NCI-H82 treated with DMSO at 0.1 percent for 48 hours (cell line): ENCODE measurements around the gene CTSK.
A peak's percentile ranks its signal among the peaks of the same experiment; 100 is the strongest.
"Not testable (repeated sequence)": the region's sequence is repeated elsewhere in the genome, so short reads cannot be mapped to it uniquely, and the experiment has no call there.

Source experiments
- DNase-seq: peaks from one replicate; lab custom pipeline; 2025; ENCODE audit not compliant: unreplicated experiment; lab: John Stamatoyannopoulos, UW

The CTSK gene

GRCh38 chr1:150807249-150808023 is 624 bp downstream of the CTSK start:
- DNase-seq, result no peak

GRCh38 chr1:150805899-150806298 is 2.2 kb downstream of the CTSK start:
- no peak for DNase-seq

DNA sequence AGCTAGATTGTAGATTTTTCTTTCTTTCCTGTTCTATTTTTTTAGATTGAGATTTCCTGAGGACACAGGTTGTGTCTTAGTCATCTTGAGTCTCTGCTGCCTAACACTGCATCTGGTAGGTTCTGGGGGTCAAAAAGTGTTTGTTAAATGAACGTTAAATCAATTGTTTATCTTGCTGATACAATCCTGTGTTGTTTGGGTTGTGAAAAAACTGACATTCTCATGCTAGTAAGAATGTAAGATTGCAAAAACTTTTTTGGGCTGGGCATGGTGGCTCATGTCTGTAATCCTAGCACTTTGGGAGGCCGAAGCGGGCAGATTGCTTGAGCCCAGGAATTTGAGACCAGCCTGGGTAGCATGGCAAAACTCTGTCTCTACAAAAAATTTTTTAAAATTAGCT is 3.4 kb downstream of the CTSK start:
- DNase-seq, result no peak

DNA sequence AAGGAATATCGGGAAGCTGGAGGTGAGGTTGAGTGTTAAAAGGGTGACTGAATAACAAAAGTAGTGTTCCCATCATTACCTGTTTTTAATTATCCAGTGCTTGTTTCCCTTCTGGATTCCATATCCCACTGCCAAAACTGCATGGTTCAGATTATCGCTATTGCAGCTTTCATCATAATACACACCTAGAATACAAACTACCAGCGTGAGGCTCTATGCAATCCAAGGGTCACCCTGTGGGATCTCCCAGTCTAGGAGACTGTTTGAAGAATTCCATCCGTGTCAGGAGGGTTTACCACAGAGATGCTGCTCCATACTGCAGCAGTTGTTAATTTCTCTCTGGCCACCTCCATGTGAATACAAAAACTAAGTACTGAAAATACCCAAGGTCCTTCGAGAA is 9.0 kb downstream of the CTSK start:
- no peak for DNase-seq

DNA sequence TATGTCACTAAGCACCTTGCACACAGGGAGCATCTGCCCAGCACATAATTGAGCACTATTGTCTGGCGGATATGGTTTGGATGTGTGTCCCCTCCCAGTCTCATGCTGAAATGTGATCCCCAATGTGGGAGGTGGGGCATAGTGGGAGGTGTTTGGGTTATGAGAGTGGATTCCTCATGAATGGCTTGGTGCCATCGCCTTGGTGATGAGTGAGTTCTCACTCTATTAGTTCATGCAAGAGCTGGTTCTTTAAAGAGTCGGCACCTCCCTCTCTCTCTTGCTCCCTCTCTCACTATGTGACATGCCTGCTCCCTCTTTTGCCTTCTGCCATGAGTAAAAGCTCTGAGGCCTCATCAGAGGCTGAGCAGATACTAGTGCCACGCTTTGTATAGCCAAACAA is 9.5 kb downstream of the CTSK start:
- peak; percentile 24 for DNase-seq

GRCh38 chr1:150796374-150796773 is 11.7 kb downstream of the CTSK start:
- DNase-seq, result no peak

DNA sequence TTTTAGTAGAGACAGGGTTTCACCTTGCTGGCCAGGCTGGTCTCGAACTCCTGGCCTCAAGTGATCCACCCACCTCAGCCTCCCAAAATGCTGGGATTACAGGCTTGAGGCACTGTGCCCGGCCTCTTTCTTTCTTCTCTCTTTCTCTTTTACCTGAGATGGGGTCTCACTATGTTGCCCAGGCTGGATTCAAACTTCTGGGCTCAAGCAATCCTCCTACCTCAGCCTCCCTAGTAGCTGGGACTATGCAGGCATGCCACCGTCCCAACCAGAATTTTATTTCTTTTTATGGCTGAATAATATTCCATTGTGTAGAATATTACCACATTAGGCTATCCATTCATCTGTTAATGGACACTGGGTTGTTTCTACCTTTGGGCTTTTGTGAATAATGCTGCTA is 14.3 kb downstream of the CTSK start:
- DNase-seq, result not testable (repeated sequence)

DNA sequence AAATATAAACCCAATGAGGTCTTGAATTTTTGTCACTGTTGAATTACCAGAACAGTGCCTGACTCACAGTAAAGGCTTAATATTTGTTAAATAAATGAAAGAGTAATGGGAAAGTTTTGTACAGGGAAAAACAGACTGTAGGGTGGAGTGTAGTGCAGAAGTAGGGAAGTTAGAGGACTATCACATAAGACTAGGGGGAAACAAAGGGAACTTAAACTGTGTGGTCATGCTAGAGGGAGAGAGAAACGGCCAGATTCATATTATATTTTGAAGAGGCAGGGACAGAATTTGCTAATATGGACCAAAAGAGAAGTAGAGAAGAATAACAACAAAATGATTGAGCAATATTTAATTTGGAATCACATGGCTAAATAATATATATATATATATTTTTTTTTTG is 14.8 kb downstream of the CTSK start:
- DNase-seq, result no peak

- DNase-seq, result no peak
These were observed 16.5 kb downstream of the CTSK start for GRCh38 chr1:150791585-150791984.

- DNase-seq, result no peak
These were observed 18.7 kb downstream of the CTSK start for GRCh38 chr1:150789396-150789795.

DNA sequence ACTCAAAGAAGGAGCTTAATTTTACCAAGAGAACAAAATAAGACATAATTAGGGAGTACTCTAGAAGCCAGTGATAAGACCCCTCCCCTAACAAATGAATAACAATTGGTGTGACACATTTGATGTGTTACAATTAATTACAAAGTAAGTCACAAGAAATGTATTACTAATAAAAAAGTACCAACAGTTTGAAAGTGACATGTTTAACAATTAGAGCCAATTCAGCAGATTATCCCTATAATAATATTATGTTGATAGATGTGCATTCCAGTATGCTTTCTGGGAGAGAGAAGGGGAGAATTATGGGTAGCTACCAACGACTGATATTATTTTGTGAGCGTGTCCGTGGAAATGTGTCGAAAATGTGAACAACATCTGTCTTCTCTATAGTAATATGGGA is 19.1 kb downstream of the CTSK start:
- peak; percentile 43 for DNase-seq

- DNase-seq, result no peak
These were observed 20.6 kb downstream of the CTSK start for GRCh38 chr1:150787455-150787854.

- DNase-seq, result no peak
These were observed 27.6 kb downstream of the CTSK start for GRCh38 chr1:150780510-150780909.

GRCh38 chr1:150778409-150778808 is 29.7 kb downstream of the CTSK start:
- DNase-seq, result no peak

GRCh38 chr1:150777544-150777943 is 30.5 kb downstream of the CTSK start:
- DNase-seq, result no peak

DNA sequence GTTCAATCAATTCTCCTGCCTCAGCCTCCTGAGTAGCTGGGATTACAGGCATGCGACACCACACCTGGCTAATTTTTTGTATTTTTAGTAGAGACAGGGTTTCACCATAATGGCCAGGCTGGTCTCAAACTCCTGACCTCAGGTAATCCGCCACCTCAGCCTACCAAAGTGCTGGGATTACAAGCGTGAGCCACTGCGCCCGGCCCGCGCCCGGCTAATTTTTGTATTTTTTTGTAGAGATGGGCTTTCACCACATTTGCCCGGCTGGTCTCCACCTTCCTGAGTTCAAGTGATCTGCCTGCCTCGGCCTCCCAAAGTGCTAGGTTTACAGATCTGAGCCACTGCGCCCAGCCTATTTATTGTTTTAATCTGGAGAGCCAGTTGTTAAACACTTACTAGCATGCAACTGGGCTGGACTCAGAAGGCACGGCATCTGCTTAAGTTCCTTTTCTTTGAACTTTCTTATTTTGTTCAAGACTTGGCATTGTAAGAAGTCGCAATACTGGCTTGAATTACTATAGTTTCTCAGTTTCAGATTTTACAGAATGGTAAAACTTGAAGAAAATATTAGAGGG is 32.0 kb downstream of the CTSK start:
- DNase-seq, result not testable (repeated sequence)

DNA sequence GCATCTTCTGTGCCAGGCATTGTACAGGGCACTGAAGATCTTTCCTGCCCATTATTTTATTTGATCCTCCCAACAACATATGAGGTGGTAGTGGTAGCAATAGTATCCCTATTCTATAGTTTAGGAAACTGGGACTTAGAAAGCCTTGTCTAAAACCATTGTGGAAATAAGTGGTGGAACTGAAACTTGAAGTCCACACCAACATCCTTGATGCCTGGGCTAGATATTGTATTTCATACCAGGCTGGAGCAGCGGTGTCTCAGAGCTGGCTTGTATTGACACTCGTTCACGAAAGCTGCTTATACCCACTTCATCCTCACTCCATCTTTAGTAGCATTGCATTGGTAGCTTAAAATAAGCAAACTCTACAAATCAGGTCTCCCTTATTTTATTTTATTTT is 32.8 kb downstream of the CTSK start:
- no peak for DNase-seq

GRCh38 chr1:150772326-150772725 is 35.7 kb downstream of the CTSK start:
- no peak for DNase-seq

DNA sequence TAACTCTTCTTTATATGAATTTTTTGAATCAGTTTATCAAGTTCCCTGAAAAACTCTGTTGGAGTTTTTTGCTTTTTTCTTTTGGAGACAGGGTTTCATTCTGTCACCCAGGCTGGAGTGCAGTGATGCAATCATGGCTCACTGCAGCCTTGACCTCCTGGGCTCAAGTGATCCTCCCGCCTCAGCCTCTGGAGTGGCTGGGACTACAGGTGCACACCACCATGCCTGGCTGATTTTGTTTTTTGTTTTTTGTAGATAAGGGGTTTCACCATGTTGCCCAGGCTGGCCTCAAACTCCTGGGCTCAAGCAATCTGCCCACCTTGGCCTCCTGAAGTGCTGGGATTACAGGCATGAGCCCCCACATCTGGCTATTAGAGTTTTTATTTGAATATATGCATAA is 40.4 kb downstream of the CTSK start:
- not testable (repeated sequence) for DNase-seq

GRCh38 chr1:150765977-150766301 is 42.1 kb downstream of the CTSK start:
- DNase-seq, result not testable (repeated sequence)

DNA sequence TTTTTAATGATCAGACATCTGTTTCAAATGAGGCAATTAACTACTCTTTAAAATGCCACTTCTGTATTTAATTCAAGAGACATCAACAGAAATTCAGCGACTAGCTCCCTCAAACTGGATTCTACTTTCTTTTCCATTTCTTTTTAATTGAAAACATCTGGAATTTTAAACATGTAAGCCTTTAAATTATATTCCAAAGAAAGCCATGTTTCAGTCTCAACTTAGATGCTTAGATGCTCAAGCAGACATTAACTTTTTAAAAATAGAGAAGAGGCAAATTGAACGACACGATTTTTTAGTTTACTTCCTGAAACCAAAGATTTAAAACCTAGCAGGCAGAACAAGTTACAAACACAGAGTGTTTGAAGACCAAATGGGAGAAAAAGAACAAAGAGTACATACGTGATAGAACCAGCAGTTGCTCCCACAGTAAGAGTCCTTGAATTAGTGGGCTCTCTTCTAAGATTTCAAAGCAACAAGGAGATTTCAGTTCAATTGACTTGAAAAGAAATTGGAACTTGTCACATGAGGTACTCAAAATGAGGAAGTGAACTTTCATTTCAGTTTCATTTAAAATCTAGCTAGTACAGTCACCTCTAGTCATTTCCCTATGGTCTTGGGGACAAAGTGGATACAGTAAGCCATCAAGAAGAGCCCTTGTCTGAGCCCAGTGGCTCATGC is 42.6 kb downstream of the CTSK start, which contains the start of gene CTSS:
Gene CTSS, minus strand, starts transcription at position 483 of the 681 bp plus-strand sequence. CDS start 1,015 bp downstream, outside the sequence.
- DNase-seq, result no peak

DNA sequence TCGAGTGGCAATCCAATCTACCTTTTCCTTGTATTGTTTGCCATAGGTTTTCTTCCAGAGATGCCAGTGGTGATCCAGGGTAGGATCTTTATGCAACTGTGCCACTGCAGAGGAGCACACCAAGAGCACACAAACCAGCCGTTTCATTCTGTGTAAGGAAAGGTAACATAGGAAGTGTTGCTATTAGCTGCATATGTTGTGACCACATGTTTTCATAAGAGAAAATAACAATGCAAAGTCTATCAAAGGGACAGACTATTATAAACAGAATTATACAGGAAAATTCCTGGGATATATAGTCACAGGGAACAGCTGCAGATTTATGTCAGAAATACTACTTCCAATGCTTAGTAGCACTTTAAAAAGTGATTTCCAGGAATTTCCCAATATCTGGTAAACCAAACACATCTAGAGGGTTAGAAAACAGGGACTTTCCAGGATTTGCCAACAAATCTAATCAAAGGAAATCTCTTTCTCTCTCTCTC is 43.4 kb downstream of the CTSK start:
- no peak for DNase-seq
